SK-N-SH (cell line): Measurements from ENCODE around the gene DYNC1H1. TPM values are rescaled to one million over a fixed set of nuclear protein-coding genes. Genes with fewer than 3 reads are reported as not detected.

Experiments used
- CTCF ChIA-PET: fragments of 300-600, 350-600 bp; formaldehyde crosslinking; extraction: SDS; loops from one replicate; lab custom pipeline; 2021; lab: Yijun Ruan, JAX
- POLR2A ChIA-PET: fragments of 350-600 bp; sonication (Branson Sonifier 250); formaldehyde crosslinking; extraction: SDS; loops from one replicate; lab custom pipeline; 2020; ENCODE audit warnings: antibody characterized with exemption, inconsistent platforms; lab: Yijun Ruan, JAX
- DNase-seq: peaks from one replicate; pipeline ENCODE4 v3.0.0; 2012
- H2AFZ ChIP-seq: fragments of 200-600 bp; sonication (generic); 2 replicates; pipeline ENCODE4 v1.8.1; 2016; ENCODE audit warnings: antibody characterized with exemption, mild to moderate bottlenecking, low read depth
- H3F3A ChIP-seq: fragments of 200-600 bp; sonication (generic); replicated peaks from 2 replicates; pipeline ENCODE3; 2016; ENCODE audit warnings: antibody characterized with exemption, mild to moderate bottlenecking; ENCODE audit not compliant: insufficient read depth
- H3K27ac ChIP-seq, 2 experiments: fragments of 200-500 bp in 1 of 2; fragments of 200-600 bp in 1 of 2; sonication (Bioruptor generic) in 1 of 2; sonication (generic), shearing (Covaris generic) in 1 of 2; 2 replicates each; pipeline versions ENCODE4 v1.5.1 to v1.6.1; 2014 to 2016; ENCODE audit warnings: low read depth in 2 of 2, inconsistent platforms in 1 of 2, low read length in 1 of 2, mild to moderate bottlenecking in 1 of 2, mixed read lengths in 1 of 2
- H3K27me3 ChIP-seq: fragments of 200-600 bp; sonication (generic), shearing (Covaris generic); 2 replicates; pipeline ENCODE4 v1.6.1; 2016; ENCODE audit warnings: mixed run types; ENCODE audit not compliant: insufficient read depth
- H3K36me3 ChIP-seq, 2 experiments: fragments of 200-500 bp in 1 of 2; fragments of 200-600 bp in 1 of 2; sonication (Bioruptor generic) in 1 of 2; sonication (generic) in 1 of 2; replicated peaks in 1 of 2; 2 replicates each; pipeline versions ENCODE3 to v1.5.1; 2014 to 2016; ENCODE audit warnings: low read length in 1 of 2, mild to moderate bottlenecking in 1 of 2; ENCODE audit not compliant: insufficient read depth in 2 of 2, control insufficient read depth in 1 of 2
- H3K4me1 ChIP-seq, 2 experiments: fragments of 200-500 bp in 1 of 2; fragments of 200-600 bp in 1 of 2; sonication (Bioruptor generic) in 1 of 2; sonication (generic), shearing (Covaris generic) in 1 of 2; 2 replicates each; pipeline versions ENCODE4 v1.5.1 to v1.6.1; 2014 to 2016; ENCODE audit warnings: low read depth in 1 of 2, low read length in 1 of 2, mixed run types in 1 of 2; ENCODE audit not compliant: insufficient read depth in 2 of 2, control insufficient read depth in 1 of 2
- H3K4me2 ChIP-seq: fragments of 200-600 bp; sonication (generic), shearing (Covaris generic); 2 replicates; pipeline ENCODE4 v1.6.1; 2017; ENCODE audit warnings: mixed run types
- H3K4me3 ChIP-seq, 2 experiments: fragments of 200-500 bp in 1 of 2; fragments of 200-600 bp in 1 of 2; sonication (Bioruptor generic) in 1 of 2; sonication (generic), shearing (Covaris generic) in 1 of 2; 2 replicates each; pipeline versions ENCODE4 v1.5.1 to v1.8.1; 2014 to 2016; ENCODE audit warnings: low read depth in 2 of 2, inconsistent platforms in 1 of 2, low read length in 1 of 2, mild to moderate bottlenecking in 1 of 2, mixed read lengths in 1 of 2, moderate library complexity in 1 of 2
- H3K79me2 ChIP-seq: fragments of 200-600 bp; sonication (generic); 2 replicates; pipeline ENCODE4 v1.8.1; 2017; ENCODE audit warnings: mild to moderate bottlenecking; ENCODE audit not compliant: insufficient read depth
- H3K9ac ChIP-seq: fragments of 200-600 bp; sonication (generic); 2 replicates; pipeline ENCODE4 v1.6.1; 2017; ENCODE audit warnings: mixed run types
- H3K9me2 ChIP-seq: fragments of 200-600 bp; sonication (generic); 2 replicates; pipeline ENCODE4 v1.6.1; 2017; ENCODE audit warnings: mixed run types
- H3K9me3 ChIP-seq: fragments of 200-600 bp; sonication (generic); 2 replicates; pipeline ENCODE4 v1.6.1; 2017; ENCODE audit warnings: mixed run types, mild to moderate bottlenecking, moderate library complexity
- H4K20me1 ChIP-seq: fragments of 200-600 bp; sonication (generic); 2 replicates; pipeline ENCODE4 v1.6.1; 2017; ENCODE audit warnings: mild to moderate bottlenecking, mixed run types; ENCODE audit not compliant: insufficient read depth
- EP300 ChIP-seq, 2 experiments: IDR thresholded peaks; 2 replicates each; pipeline versions ENCODE4 v1.4.0 to v1.6.1; 2012; ENCODE audit warnings: borderline replicate concordance in 1 of 2, low read depth in 1 of 2, low read length in 1 of 2
- FOSL2 ChIP-seq: IDR thresholded peaks from 2 replicates; pipeline ENCODE4 v1.4.0; 2012; ENCODE audit warnings: low read depth, mild to moderate bottlenecking, moderate library complexity, borderline replicate concordance
- FOXJ3 ChIP-seq: sonication (generic); formaldehyde crosslinking; IDR thresholded peaks from 2 replicates; pipeline ENCODE4 v1.5.1; 2020; ENCODE audit warnings: mild to moderate bottlenecking, missing genetic modification reagents
- FOXM1 ChIP-seq: IDR thresholded peaks from 2 replicates; pipeline ENCODE4 v1.4.0; 2012; ENCODE audit warnings: low read depth, mild to moderate bottlenecking
- GABPA ChIP-seq: IDR thresholded peaks from 2 replicates; pipeline ENCODE4 v1.4.0; 2012; ENCODE audit warnings: low read depth, mild to moderate bottlenecking
- JUND ChIP-seq: IDR thresholded peaks from 2 replicates; pipeline ENCODE4 v1.4.0; 2012
- MEF2A ChIP-seq: IDR thresholded peaks from 2 replicates; pipeline ENCODE4 v1.4.0; 2012; ENCODE audit warnings: low read depth, borderline replicate concordance
- MXI1 ChIP-seq: IDR thresholded peaks from 2 replicates; pipeline ENCODE4 v1.6.1; 2012; ENCODE audit warnings: mild to moderate bottlenecking, low read depth, low read length, improper control_type of control experiment
- NFIC ChIP-seq: IDR thresholded peaks from 2 replicates; pipeline ENCODE4 v1.4.0; 2012; ENCODE audit warnings: borderline replicate concordance
- NRF1 ChIP-seq: IDR thresholded peaks from 2 replicates; pipeline ENCODE4 v1.6.1; 2012; ENCODE audit warnings: low read depth, mild to moderate bottlenecking, low read length
- POLR2AphosphoS5 ChIP-seq: IDR thresholded peaks from 2 replicates; pipeline ENCODE4 v1.6.1; 2012; ENCODE audit warnings: low read depth, low read length
- RCOR1 ChIP-seq: fragments of 150-350 bp; IDR thresholded peaks from 2 replicates; pipeline ENCODE4 v1.6.1; 2017; ENCODE audit warnings: antibody characterized with exemption, low read length
- RFX5 ChIP-seq: IDR thresholded peaks from 2 replicates; pipeline ENCODE4 v1.6.1; 2012; ENCODE audit warnings: mild to moderate bottlenecking, improper control_type of control experiment, low read length
- SIN3A ChIP-seq: IDR thresholded peaks from 2 replicates; pipeline ENCODE4 v1.6.1; 2012; ENCODE audit warnings: low read depth, mild to moderate bottlenecking, low read length, moderate library complexity, borderline replicate concordance
- WGBS: methylation state at CpG from one replicate; pipeline ENCODE4 v1.1.6; 2017; ENCODE audit warnings: low lambda C conversion rate; 5-methylcytosine and 5-hydroxymethylcytosine counted together
- polyA plus RNA-seq, 3 experiments: library from polyadenylated mRNA; depleted of rRNA; stranded (reverse); fragments of >200 nt; gene quantifications; 2 replicates each; pipeline ENCODE4 v1.2.3, GENCODE V29; 2012
- TF ChIP-seq, protein P1 (sequence below): IDR thresholded peaks from 2 replicates; pipeline ENCODE4 v1.4.0; 2012; ENCODE audit warnings: low read depth
- TF ChIP-seq, protein P2 (sequence below): fragments of 150-350 bp; IDR thresholded peaks from 2 replicates; pipeline ENCODE4 v1.6.1; 2016; ENCODE audit warnings: mild to moderate bottlenecking, low read depth, low read length
- TF ChIP-seq, protein P3 (sequence below): fragments of 150-350 bp; IDR thresholded peaks from 2 replicates; pipeline ENCODE4 v1.6.1; 2017; ENCODE audit warnings: antibody characterized with exemption, low read length, low read depth, borderline replicate concordance
- TF ChIP-seq, protein P4 (sequence below): IDR thresholded peaks from 2 replicates; pipeline ENCODE4 v1.6.1; 2012; ENCODE audit warnings: mild to moderate bottlenecking, low read depth, low read length, moderate library complexity

Gene DYNC1H1
- polyA plus RNA-seq, 1 of the 3 experiments (the other 2 are of a cell fraction), result 140 TPM

DNA sequence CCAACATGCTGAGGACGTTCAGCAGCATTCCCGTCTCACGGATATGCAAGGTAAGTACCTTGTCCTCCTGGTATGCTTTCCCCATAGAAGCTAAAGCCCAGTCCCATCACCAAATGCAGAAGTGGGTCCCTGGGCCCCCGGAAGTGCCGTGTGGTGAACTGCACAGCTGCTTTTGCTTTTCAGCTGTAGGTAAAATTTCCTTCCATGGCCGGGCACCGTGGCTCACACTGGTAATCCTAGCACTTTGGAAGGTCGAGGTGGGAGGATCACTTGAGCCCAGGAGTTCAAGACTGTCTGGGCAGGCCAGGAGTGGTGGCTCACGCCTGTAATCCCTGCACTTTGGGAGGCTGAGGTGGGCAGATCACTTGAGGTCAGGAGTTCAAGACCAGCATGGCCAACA is 78.3 kb downstream of the DYNC1H1 start:
- TF ChIP-seq FOXM1 (no peak), RFX5 (no peak), FOXJ3 (CRISPR knock-in tag) (no peak), JUND (no peak), MEF2A (no peak), SIN3A (no peak), NFIC (no peak), MXI1 (no peak), FOSL2 (no peak), GABPA (no peak), RCOR1 (no peak), POLR2AphosphoS5 (no peak), EP300 (IDR thresholded peaks at IDR 0.05; ENCODE audit: borderline replicate concordance in 1 of 2, low read depth in 1 of 2, low read length in 1 of 2) (no peak), NRF1 (no peak)
- TF ChIP-seq, protein P1, sequence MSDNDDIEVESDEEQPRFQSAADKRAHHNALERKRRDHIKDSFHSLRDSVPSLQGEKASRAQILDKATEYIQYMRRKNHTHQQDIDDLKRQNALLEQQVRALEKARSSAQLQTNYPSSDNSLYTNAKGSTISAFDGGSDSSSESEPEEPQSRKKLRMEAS, result no peak
- TF ChIP-seq, protein P2, sequence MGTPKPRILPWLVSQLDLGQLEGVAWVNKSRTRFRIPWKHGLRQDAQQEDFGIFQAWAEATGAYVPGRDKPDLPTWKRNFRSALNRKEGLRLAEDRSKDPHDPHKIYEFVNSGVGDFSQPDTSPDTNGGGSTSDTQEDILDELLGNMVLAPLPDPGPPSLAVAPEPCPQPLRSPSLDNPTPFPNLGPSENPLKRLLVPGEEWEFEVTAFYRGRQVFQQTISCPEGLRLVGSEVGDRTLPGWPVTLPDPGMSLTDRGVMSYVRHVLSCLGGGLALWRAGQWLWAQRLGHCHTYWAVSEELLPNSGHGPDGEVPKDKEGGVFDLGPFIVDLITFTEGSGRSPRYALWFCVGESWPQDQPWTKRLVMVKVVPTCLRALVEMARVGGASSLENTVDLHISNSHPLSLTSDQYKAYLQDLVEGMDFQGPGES, result no peak
- TF ChIP-seq, protein P3, sequence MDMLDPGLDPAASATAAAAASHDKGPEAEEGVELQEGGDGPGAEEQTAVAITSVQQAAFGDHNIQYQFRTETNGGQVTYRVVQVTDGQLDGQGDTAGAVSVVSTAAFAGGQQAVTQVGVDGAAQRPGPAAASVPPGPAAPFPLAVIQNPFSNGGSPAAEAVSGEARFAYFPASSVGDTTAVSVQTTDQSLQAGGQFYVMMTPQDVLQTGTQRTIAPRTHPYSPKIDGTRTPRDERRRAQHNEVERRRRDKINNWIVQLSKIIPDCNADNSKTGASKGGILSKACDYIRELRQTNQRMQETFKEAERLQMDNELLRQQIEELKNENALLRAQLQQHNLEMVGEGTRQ, result no peak
- TF ChIP-seq, protein P4, sequence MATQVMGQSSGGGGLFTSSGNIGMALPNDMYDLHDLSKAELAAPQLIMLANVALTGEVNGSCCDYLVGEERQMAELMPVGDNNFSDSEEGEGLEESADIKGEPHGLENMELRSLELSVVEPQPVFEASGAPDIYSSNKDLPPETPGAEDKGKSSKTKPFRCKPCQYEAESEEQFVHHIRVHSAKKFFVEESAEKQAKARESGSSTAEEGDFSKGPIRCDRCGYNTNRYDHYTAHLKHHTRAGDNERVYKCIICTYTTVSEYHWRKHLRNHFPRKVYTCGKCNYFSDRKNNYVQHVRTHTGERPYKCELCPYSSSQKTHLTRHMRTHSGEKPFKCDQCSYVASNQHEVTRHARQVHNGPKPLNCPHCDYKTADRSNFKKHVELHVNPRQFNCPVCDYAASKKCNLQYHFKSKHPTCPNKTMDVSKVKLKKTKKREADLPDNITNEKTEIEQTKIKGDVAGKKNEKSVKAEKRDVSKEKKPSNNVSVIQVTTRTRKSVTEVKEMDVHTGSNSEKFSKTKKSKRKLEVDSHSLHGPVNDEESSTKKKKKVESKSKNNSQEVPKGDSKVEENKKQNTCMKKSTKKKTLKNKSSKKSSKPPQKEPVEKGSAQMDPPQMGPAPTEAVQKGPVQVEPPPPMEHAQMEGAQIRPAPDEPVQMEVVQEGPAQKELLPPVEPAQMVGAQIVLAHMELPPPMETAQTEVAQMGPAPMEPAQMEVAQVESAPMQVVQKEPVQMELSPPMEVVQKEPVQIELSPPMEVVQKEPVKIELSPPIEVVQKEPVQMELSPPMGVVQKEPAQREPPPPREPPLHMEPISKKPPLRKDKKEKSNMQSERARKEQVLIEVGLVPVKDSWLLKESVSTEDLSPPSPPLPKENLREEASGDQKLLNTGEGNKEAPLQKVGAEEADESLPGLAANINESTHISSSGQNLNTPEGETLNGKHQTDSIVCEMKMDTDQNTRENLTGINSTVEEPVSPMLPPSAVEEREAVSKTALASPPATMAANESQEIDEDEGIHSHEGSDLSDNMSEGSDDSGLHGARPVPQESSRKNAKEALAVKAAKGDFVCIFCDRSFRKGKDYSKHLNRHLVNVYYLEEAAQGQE, result no peak
- H3K36me3 ChIP-seq, result peaks cover 61 to 68% of the 10 kb centered on the region in 2 experiments

More for the DNA sequence above, 78.3 kb downstream of the DYNC1H1 start:
- Histone ChIP-seq H4K20me1 (no peaks in the 10 kb centered on the region), H2AFZ (no peak overlapping the region), H3K9ac (no peak overlapping the region), H3K4me3 (no peak overlapping the region), H3K27ac (no peak overlapping the region), H3K79me2 (no peaks in the 10 kb centered on the region), H3K4me1 (no peaks in the 10 kb centered on the region), H3K27me3 (no peaks in the 10 kb centered on the region), H3K9me2 (no peaks in the 10 kb centered on the region), H3F3A (peaks cover 4% of the 10 kb centered on the region), H3K4me2 (no peak overlapping the region), H3K9me3 (no peaks in the 10 kb centered on the region)
- WGBS, result 95% methylated on average over 9 of the region's 9 CpGs
- DNase-seq, result no peak
- ChIA-PET CTCF (no interaction called here), POLR2A (no interaction called here)
